ENCODE measurements around the gene CYBA. TPM values are rescaled to one million over a fixed set of nuclear protein-coding genes. Genes with fewer than 3 reads are reported as not detected.

Gene CYBA
- total and polyA plus RNA-seq, 9 of the 15 experiments (the other 6 are each of a cell fraction or from before 2014, with no cell fraction given) = 0.34 to 683 (median 93.0) TPM

GRCh38 chr16:88688013-88688778, 37.3 kb upstream of the CYBA start (continued):
- TF ChIP-seq, protein P1, sequence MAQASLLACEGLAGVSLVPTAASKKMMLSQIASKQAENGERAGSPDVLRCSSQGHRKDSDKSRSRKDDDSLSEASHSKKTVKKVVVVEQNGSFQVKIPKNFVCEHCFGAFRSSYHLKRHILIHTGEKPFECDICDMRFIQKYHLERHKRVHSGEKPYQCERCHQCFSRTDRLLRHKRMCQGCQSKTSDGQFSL (CRISPR knock-in tag; IDR thresholded peaks at IDR 0.05) = no peak
- TF ChIP-seq, protein P1 (tag; IDR thresholded peaks at IDR 0.05) = no peak
- TF ChIP-seq ZNF561 (CRISPR knock-in tag; conservative IDR thresholded peaks at IDR 0.05) (no peak), FUS (optimal IDR thresholded peaks at IDR 0.05; ENCODE audit: low read depth, low read length) (no peak), SIN3B (IDR thresholded peaks at IDR 0.05; ENCODE audit: low read depth) (no peak), TFAP4 (CRISPR knock-in tag; IDR thresholded peaks at IDR 0.05; ENCODE audit: borderline replicate concordance) (peak; percentile 92), SMAD3 (CRISPR knock-in tag; conservative IDR thresholded peaks at IDR 0.05) (no peak), ZNF23 (CRISPR knock-in tag; IDR thresholded peaks at IDR 0.05) (no peak), POLR2AphosphoS2 (IDR thresholded peaks at IDR 0.05; ENCODE audit: low read length) (no peak), CCNT2 (IDR thresholded peaks at IDR 0.05; ENCODE audit: borderline replicate concordance, extremely low read depth, insufficient read length, low read depth, low read length) (peak; percentile 95), ZNF79 (CRISPR knock-in tag; IDR thresholded peaks at IDR 0.05; ENCODE audit: low read depth) (no peak), DDX20 (tag; IDR thresholded peaks at IDR 0.05; ENCODE audit: low read depth) (no peak), NEUROD1 (IDR thresholded peaks at IDR 0.05; ENCODE audit: borderline replicate concordance, low read depth, low read length, partially characterized antibody) (peak; percentile 95), ZBED1 (IDR thresholded peaks at IDR 0.05) (peak; percentile 90; the same call in 1 of the 2 replicates), GATA2 (CRISPR knock-in tag; IDR thresholded peaks at IDR 0.05) (peak; percentile 97), RBBP5 (IDR thresholded peaks at IDR 0.05; ENCODE audit: borderline replicate concordance, insufficient read depth, low read length, poor library complexity, severe bottlenecking) (peak; percentile 60), HDAC8 (tag; IDR thresholded peaks at IDR 0.05) (no peak), SFPQ (IDR thresholded peaks at IDR 0.05; ENCODE audit: low read depth, low read length) (no peak), PHF21A (IDR thresholded peaks at IDR 0.05; ENCODE audit: borderline replicate concordance, low read depth) (peak; percentile 79)
- TF ChIP-seq, protein P2, sequence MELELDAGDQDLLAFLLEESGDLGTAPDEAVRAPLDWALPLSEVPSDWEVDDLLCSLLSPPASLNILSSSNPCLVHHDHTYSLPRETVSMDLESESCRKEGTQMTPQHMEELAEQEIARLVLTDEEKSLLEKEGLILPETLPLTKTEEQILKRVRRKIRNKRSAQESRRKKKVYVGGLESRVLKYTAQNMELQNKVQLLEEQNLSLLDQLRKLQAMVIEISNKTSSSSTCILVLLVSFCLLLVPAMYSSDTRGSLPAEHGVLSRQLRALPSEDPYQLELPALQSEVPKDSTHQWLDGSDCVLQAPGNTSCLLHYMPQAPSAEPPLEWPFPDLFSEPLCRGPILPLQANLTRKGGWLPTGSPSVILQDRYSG (tag; conservative IDR thresholded peaks at IDR 0.05; ENCODE audit: low read depth) = no peak
